ENCODE results near the gene IQSEC3. TPM values are rescaled to one million over a fixed set of nuclear protein-coding genes. Genes with fewer than 3 reads are reported as not detected.
"Not testable (repeated sequence)": the region's sequence is repeated elsewhere in the genome, so short reads cannot be mapped to it uniquely, and the experiment has no call there.

Gene IQSEC3
- total RNA-seq, 2 donors from 2014 or later: 0.78 to 1.6 TPM

GRCh38 chr12:215116-215515 lies 148.5 kb downstream of the IQSEC3 start:
- no peak for ATAC-seq
- H3K36me3 ChIP-seq (replicated peaks in 1 of 2; ENCODE audit: insufficient read depth in 1 of 2, low read depth in 2 of 2): no peaks in the 10 kb centered on the region
- no peak for DNase-seq
- no peak for TF ChIP-seq CTCF (IDR thresholded peaks at IDR 0.05)
- no peak for TF ChIP-seq POLR2A (IDR thresholded peaks at IDR 0.05)
- 89 to 91% methylated on average over 6 of the region's 6 CpGs for WGBS, 2 donors
- H3K27ac ChIP-seq: no peak overlapping the region
- peaks cover 38% of the 10 kb centered on the region for H3K4me1 ChIP-seq
- intact Hi-C loops (cut with DNase I): no loop called here
- no peak overlapping the region for H3K4me3 ChIP-seq
- no peaks in the 10 kb centered on the region for H3K9me3 ChIP-seq
- no peaks in the 10 kb centered on the region for H3K27me3 ChIP-seq

GRCh38 chr12:217029-217428 lies 150.5 kb downstream of the IQSEC3 start:
- DNase-seq; H3K36me3 ChIP-seq (replicated peaks in 1 of 2; ENCODE audit: insufficient read depth in 1 of 2, low read depth in 2 of 2); H3K27ac ChIP-seq; ATAC-seq; H3K4me3 ChIP-seq; H3K9me3 ChIP-seq; intact Hi-C loops (cut with DNase I); H3K27me3 ChIP-seq: not testable (repeated sequence)
- H3K4me1 ChIP-seq: peaks cover 19% of the 10 kb centered on the region
- 64 to 70% methylated on average over 6 of the region's 6 CpGs for WGBS, 2 donors

GRCh38 chr12:218221-218620 lies 151.7 kb downstream of the IQSEC3 start:
- Histone ChIP-seq H3K4me3 (no peak overlapping the region), H3K27me3 (no peaks in the 10 kb centered on the region), H3K27ac (no peak overlapping the region), H3K4me1 (peaks cover 7% of the 10 kb centered on the region), H3K36me3 (replicated peaks in 1 of 2; ENCODE audit: insufficient read depth in 1 of 2, low read depth in 2 of 2) (no peaks in the 10 kb centered on the region), H3K9me3 (no peaks in the 10 kb centered on the region)
- DNase-seq (no peak), ATAC-seq (no peak)
- 78 to 79% methylated on average over 5 of the region's 5 CpGs for WGBS, 2 donors
- intact Hi-C loops (cut with DNase I): no loop called here
- TF ChIP-seq CTCF (IDR thresholded peaks at IDR 0.05) (no peak), POLR2A (IDR thresholded peaks at IDR 0.05) (no peak)

- no peaks in the 10 kb centered on the region for H3K36me3 ChIP-seq (replicated peaks in 1 of 2; ENCODE audit: insufficient read depth in 1 of 2, low read depth in 2 of 2)
- ATAC-seq: no peak
- WGBS, 2 donors: 73 to 82% methylated on average over 30 of the region's 30 CpGs
- no peaks in the 10 kb centered on the region for H3K9me3 ChIP-seq
- no peaks in the 10 kb centered on the region for H3K4me1 ChIP-seq
- TF ChIP-seq POLR2A (IDR thresholded peaks at IDR 0.05): no peak
- TF ChIP-seq CTCF (IDR thresholded peaks at IDR 0.05): no peak
- intact Hi-C loops (cut with DNase I): no loop called here
- no peak overlapping the region for H3K4me3 ChIP-seq
- no peak overlapping the region for H3K27ac ChIP-seq
- H3K27me3 ChIP-seq: no peaks in the 10 kb centered on the region
- no peak for DNase-seq
Observed at GRCh38 chr12:218728-219590, 152.4 kb downstream of the IQSEC3 start.

- Histone ChIP-seq H3K4me1 (no peaks in the 10 kb centered on the region), H3K4me3 (no peak overlapping the region), H3K9me3 (no peaks in the 10 kb centered on the region), H3K27ac (no peak overlapping the region), H3K27me3 (no peaks in the 10 kb centered on the region), H3K36me3 (replicated peaks in 1 of 2; ENCODE audit: insufficient read depth in 1 of 2, low read depth in 2 of 2) (no peaks in the 10 kb centered on the region)
- intact Hi-C loops (cut with DNase I): no loop called here
- ATAC-seq: peak; percentile 90
- TF ChIP-seq CTCF (IDR thresholded peaks at IDR 0.05): peak; percentile 55 to 92 (median 74)
- no peak for TF ChIP-seq POLR2A (IDR thresholded peaks at IDR 0.05)
- peak; percentile 64 to 89 (median 80) for DNase-seq
- WGBS, 2 donors: 10 to 50% methylated on average over 1 to 17 of the region's 17 CpGs
Observed at GRCh38 chr12:219891-220352, 153.4 kb downstream of the IQSEC3 start.

Data from body of pancreas (tissue), 4 donors.